ENCODE data around the gene HIPK1. TPM values are rescaled to one million over a fixed set of nuclear protein-coding genes. Genes with fewer than 3 reads are reported as not detected.

The HIPK1 gene
- total and polyA plus RNA-seq, 2 of the 13 experiments (the other 11 are each of a cell fraction or from before 2014, with no cell fraction given), result 20.8 to 33.4 TPM

DNA sequence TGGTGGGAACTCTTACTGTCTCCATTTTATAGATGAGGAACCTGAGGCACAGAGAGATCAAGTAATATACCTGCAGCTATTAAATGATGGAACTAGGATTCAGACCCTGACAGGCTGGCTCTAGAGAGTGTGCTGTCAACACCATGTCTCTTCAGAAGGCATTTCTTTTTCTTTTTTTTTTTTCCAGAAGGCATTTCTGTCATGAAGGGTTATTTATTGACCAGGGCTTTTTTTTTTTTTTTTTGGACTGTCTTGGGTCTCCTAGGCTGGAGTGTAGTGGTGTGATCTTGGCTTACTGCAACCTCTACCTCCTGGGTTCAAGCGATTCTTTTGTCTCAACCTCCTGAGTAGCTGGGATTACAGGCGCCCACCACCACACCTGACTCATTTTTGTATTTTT, 22.6 kb downstream of the HIPK1 start:
- in situ Hi-C loops (cut with HindIII; ENCODE audit: extremely low pct_ligation_motif_present, low pct_unique_long_range_greater_than_20kb), result no loop called here
- FAIRE-seq, result no peak
- peaks cover 40% of the 10 kb centered on the region for H3K79me2 ChIP-seq (ENCODE audit: insufficient read depth, low read length)

DNA sequence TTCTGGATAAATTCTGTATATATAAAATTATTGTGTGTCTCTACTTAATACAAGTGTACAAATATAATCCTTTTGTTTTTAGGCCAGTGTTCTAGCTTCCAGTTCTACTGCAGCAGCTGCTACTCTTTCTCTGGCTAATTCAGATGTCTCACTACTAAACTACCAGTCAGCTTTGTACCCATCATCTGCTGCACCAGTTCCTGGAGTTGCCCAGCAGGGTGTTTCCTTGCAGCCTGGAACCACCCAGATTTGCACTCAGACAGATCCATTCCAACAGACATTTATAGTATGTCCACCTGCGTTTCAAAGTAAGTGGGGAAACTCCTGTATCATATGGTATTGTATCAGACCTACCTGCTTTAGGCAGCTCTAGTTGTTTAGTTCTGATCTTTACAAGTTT, 28.9 kb downstream of the HIPK1 start:
- H3K4me3 ChIP-seq (replicated peaks in 1 of 3; ENCODE audit: insufficient read depth in 1 of 3, low read depth in 2 of 3, low read length in 3 of 3), result no peak overlapping the region
- in situ Hi-C loops (cut with HindIII; ENCODE audit: extremely low pct_ligation_motif_present, low pct_unique_long_range_greater_than_20kb) (no loop called here), intact Hi-C loops (cut with micrococcal nuclease; ENCODE audit: unreplicated experiment) (no loop called here)
- FAIRE-seq (no peak), DNase-seq (ENCODE audit: low spot score) (no peak), ATAC-seq (no peak)
- no peak for TF ChIP-seq SP140L (CRISPR knock-in tag; IDR thresholded peaks at IDR 0.05; ENCODE audit: borderline replicate concordance)
- no peak for TF ChIP-seq NFE2L2 (IDR thresholded peaks at IDR 0.05; ENCODE audit: low read length)
- TF ChIP-seq ZHX2 (IDR thresholded peaks at IDR 0.05; ENCODE audit: low read depth), result no peak
- no peak for TF ChIP-seq ZHX2 (CRISPR knock-in tag; IDR thresholded peaks at IDR 0.05; ENCODE audit: borderline replicate concordance)
- TF ChIP-seq ZNF780A (CRISPR knock-in tag; IDR thresholded peaks at IDR 0.05), result no peak
- TF ChIP-seq ZMYM2 (CRISPR knock-in tag; IDR thresholded peaks at IDR 0.05), result no peak
- TF ChIP-seq SOX6 (IDR thresholded peaks at IDR 0.05), result no peak
- no peak for TF ChIP-seq SOX6 (CRISPR knock-in tag; IDR thresholded peaks at IDR 0.05)
- TF ChIP-seq ZNF558 (CRISPR knock-in tag; IDR thresholded peaks at IDR 0.05; ENCODE audit: borderline replicate concordance), result no peak
- H3K79me2 ChIP-seq (ENCODE audit: insufficient read depth, low read length), result no peaks in the 10 kb centered on the region
- no peaks in the 10 kb centered on the region for H3K4me1 ChIP-seq (ENCODE audit: insufficient read depth, low read length)
- no peak overlapping the region for H3K4me2 ChIP-seq (ENCODE audit: low read depth, low read length)
- peaks cover 12 to 67% of the 10 kb centered on the region in 2 experiments for H3K36me3 ChIP-seq (replicated peaks in 1 of 2; ENCODE audit: control insufficient read depth in 1 of 2, insufficient read depth in 2 of 2, low read length in 2 of 2)
- no peaks in the 10 kb centered on the region for H3K9me3 ChIP-seq (ENCODE audit: low read length)
- 100% methylated on average over 1 of the region's 1 CpG for WGBS (ENCODE audit: low lambda C conversion rate)
- ChIA-PET POLR2A (no interaction called here), CTCF (ENCODE audit: low intra/inter-chr PET ratio, low total read pairs) (no interaction called here)
- H3K9ac ChIP-seq (ENCODE audit: insufficient read depth, low read depth, low read length), result no peak overlapping the region
- no TSS peak for BruUV-seq (replicated peaks)
- H4K20me1 ChIP-seq (ENCODE audit: insufficient read depth, low read length), result no peaks in the 10 kb centered on the region
- no peak overlapping the region for H2AFZ ChIP-seq (ENCODE audit: low read length)
- H3K27me3 ChIP-seq (ENCODE audit: control insufficient read depth in 1 of 2, insufficient read depth in 2 of 2, low read length in 2 of 2), result no peaks in the 10 kb centered on the region
- H3K27ac ChIP-seq (ENCODE audit: extremely low read length, insufficient read depth, low read length), result no peak overlapping the region

More for the DNA sequence above, 22.6 kb downstream of the HIPK1 start:
- Histone ChIP-seq H3K4me3 (replicated peaks in 1 of 3; ENCODE audit: insufficient read depth in 1 of 3, low read depth in 2 of 3, low read length in 3 of 3) (no peak overlapping the region), H3K27me3 (ENCODE audit: control insufficient read depth in 1 of 2, insufficient read depth in 2 of 2, low read length in 2 of 2) (no peaks in the 10 kb centered on the region), H2AFZ (ENCODE audit: low read length) (no peak overlapping the region), H3K4me2 (ENCODE audit: low read depth, low read length) (no peak overlapping the region), H3K9me3 (ENCODE audit: low read length) (no peaks in the 10 kb centered on the region), H3K36me3 (replicated peaks in 1 of 2; ENCODE audit: control insufficient read depth in 1 of 2, insufficient read depth in 2 of 2, low read length in 2 of 2) (peaks cover 4 to 28% of the 10 kb centered on the region in 2 experiments; a peak in 3 of 5 replicates), H3K27ac (ENCODE audit: extremely low read length, insufficient read depth, low read length) (no peak overlapping the region), H3K4me1 (ENCODE audit: insufficient read depth, low read length) (peaks cover 34% of the 10 kb centered on the region), H3K9ac (ENCODE audit: insufficient read depth, low read depth, low read length) (no peak overlapping the region), H4K20me1 (ENCODE audit: insufficient read depth, low read length) (peaks cover 8% of the 10 kb centered on the region; the same call in 1 of the 2 replicates)
- DNase-seq (ENCODE audit: low spot score) (no peak), ATAC-seq (no peak)
- TF ChIP-seq GPN1 (CRISPR knock-in tag; IDR thresholded peaks at IDR 0.05; ENCODE audit: borderline replicate concordance) (no peak), TAF1 (CRISPR knock-in tag; IDR thresholded peaks at IDR 0.05) (no peak), ELF3 (CRISPR knock-in tag; IDR thresholded peaks at IDR 0.05) (no peak)
- intact Hi-C loops (cut with micrococcal nuclease; ENCODE audit: unreplicated experiment), result no loop called here
- ChIA-PET CTCF (ENCODE audit: low intra/inter-chr PET ratio, low total read pairs) (no interaction called here), POLR2A (interaction anchor here (1.2 kb wide), 1 partner anchor 139 kb away, joined by 3 read pairs; the partner anchor contains the start of gene RSBN1)
- no TSS peak for BruUV-seq (replicated peaks)
- 100% methylated on average over 2 of the region's 2 CpGs for WGBS (ENCODE audit: low lambda C conversion rate)
